ENCODE measurements around the gene IPO11. TPM values are rescaled to one million over a fixed set of nuclear protein-coding genes. Genes with fewer than 3 reads are reported as not detected.

Gene IPO11
- total RNA-seq, 1 donor from 2014 or later = 20.2 TPM

GRCh38 chr5:62448528-62448927, 36.0 kb downstream of the IPO11 start:
- no peaks in the 10 kb centered on the region for H3K4me1 Mint-ChIP-seq (ENCODE audit: low read depth)
- no peak for TF ChIP-seq CTCF (IDR thresholded peaks at IDR 0.05)
- H3K36me3 Mint-ChIP-seq (ENCODE audit: low read depth) = peaks cover 7% of the 10 kb centered on the region
- DNase-seq (ENCODE audit: low spot score) = no peak
- H3K9me3 Mint-ChIP-seq (ENCODE audit: low read depth) = no peaks in the 10 kb centered on the region
- no peak overlapping the region for H3K27ac Mint-ChIP-seq (ENCODE audit: unreplicated experiment)
- H3K27me3 Mint-ChIP-seq (ENCODE audit: low read depth) = no peaks in the 10 kb centered on the region
- no peak overlapping the region for H3K4me3 Mint-ChIP-seq (ENCODE audit: unreplicated experiment)

- Mint-ChIP-seq H3K36me3 (ENCODE audit: low read depth) (peaks cover 7% of the 10 kb centered on the region), H3K27me3 (ENCODE audit: low read depth) (no peaks in the 10 kb centered on the region), H3K4me3 (ENCODE audit: unreplicated experiment) (no peak overlapping the region), H3K27ac (ENCODE audit: unreplicated experiment) (no peak overlapping the region), H3K9me3 (ENCODE audit: low read depth) (no peaks in the 10 kb centered on the region), H3K4me1 (ENCODE audit: low read depth) (no peaks in the 10 kb centered on the region)
- no peak for DNase-seq (ENCODE audit: low spot score)
- TF ChIP-seq CTCF (IDR thresholded peaks at IDR 0.05) = no peak
These were observed 37.7 kb downstream of the IPO11 start for GRCh38 chr5:62450259-62450658.

DNA sequence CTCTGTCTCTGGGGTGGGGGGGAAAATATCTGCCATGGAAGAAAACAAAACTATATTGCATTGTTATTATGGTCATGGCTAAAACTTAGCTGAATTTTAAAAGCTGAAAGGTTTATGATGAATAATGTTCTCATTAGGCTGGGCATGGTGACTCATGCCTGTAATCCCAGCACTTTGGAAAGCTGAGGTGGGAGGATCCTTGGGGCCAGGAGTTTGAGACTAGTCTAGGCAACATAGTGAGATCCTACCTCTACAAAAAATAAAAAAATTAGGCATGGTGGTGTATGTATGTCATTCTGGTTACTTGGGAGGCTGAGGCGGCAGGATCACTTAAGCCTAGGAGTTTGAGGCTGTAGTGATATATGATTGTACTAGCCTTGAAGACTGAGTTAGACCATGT, 44.5 kb downstream of the IPO11 start:
- DNase-seq (ENCODE audit: low spot score) = no peak
- TF ChIP-seq CTCF (IDR thresholded peaks at IDR 0.05) = no peak
- no peaks in the 10 kb centered on the region for H3K27me3 Mint-ChIP-seq (ENCODE audit: low read depth)
- no peaks in the 10 kb centered on the region for H3K9me3 Mint-ChIP-seq (ENCODE audit: low read depth)
- no peak overlapping the region for H3K27ac Mint-ChIP-seq (ENCODE audit: unreplicated experiment)
- H3K4me1 Mint-ChIP-seq (ENCODE audit: low read depth) = peaks cover 4% of the 10 kb centered on the region
- peaks cover 4% of the 10 kb centered on the region for H3K36me3 Mint-ChIP-seq (ENCODE audit: low read depth)
- no peak overlapping the region for H3K4me3 Mint-ChIP-seq (ENCODE audit: unreplicated experiment)

DNA sequence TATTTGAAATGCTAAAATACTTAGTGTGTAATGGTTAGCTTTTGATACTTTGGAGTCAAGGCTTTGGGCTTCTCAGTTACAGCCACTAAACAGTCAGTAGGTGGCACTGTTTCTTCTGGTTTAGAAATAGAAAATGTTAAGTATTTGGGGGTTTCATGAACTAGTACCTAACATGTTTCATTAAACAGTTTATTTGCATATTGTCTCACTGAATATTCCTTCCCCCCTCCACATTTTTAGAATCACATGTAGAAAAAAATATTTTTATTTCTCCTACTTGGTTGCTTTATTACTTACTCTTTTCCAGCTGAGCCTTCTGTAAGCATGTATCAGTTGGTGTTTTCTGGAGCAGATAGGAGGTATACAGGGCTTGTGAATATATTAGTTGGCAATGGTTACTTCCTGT, 48.0 kb downstream of the IPO11 start:
- peak; percentile 99 for TF ChIP-seq CTCF (IDR thresholded peaks at IDR 0.05)
- no peaks in the 10 kb centered on the region for H3K9me3 Mint-ChIP-seq (ENCODE audit: low read depth)
- no peak overlapping the region for H3K4me3 Mint-ChIP-seq (ENCODE audit: unreplicated experiment)
- no peaks in the 10 kb centered on the region for H3K36me3 Mint-ChIP-seq (ENCODE audit: low read depth)
- DNase-seq (ENCODE audit: low spot score) = no peak
- H3K27me3 Mint-ChIP-seq (ENCODE audit: low read depth) = no peaks in the 10 kb centered on the region
- H3K27ac Mint-ChIP-seq (ENCODE audit: unreplicated experiment) = no peak overlapping the region
- peaks cover 5% of the 10 kb centered on the region for H3K4me1 Mint-ChIP-seq (ENCODE audit: low read depth)

GRCh38 chr5:62461561-62461960, 49.0 kb downstream of the IPO11 start:
- no peak overlapping the region for H3K27ac Mint-ChIP-seq (ENCODE audit: unreplicated experiment)

More at GRCh38 chr5:62461561-62461960, 49.0 kb downstream of the IPO11 start:
- no peak for DNase-seq (ENCODE audit: low spot score)
- TF ChIP-seq CTCF (IDR thresholded peaks at IDR 0.05) = no peak
- H3K4me3 Mint-ChIP-seq (ENCODE audit: unreplicated experiment) = no peak overlapping the region
- H3K36me3 Mint-ChIP-seq (ENCODE audit: low read depth) = no peaks in the 10 kb centered on the region
- no peaks in the 10 kb centered on the region for H3K27me3 Mint-ChIP-seq (ENCODE audit: low read depth)
- H3K4me1 Mint-ChIP-seq (ENCODE audit: low read depth) = peaks cover 15% of the 10 kb centered on the region
- no peaks in the 10 kb centered on the region for H3K9me3 Mint-ChIP-seq (ENCODE audit: low read depth)

Data from chondrocyte (in vitro differentiated cells).